ENCODE measurements around the gene GRIN3A.

GRCh38 chr9:101711330-101711941, 27.0 kb downstream of the GRIN3A start:
- TF ChIP-seq ZNF274 (IDR thresholded peaks at IDR 0.05; ENCODE audit: low read depth, low read length) (no peak), YY1 (IDR thresholded peaks at IDR 0.05; ENCODE audit: insufficient read depth, insufficient read length) (no peak), SUZ12 (IDR thresholded peaks at IDR 0.05; ENCODE audit: extremely low read depth, insufficient read depth, insufficient read length) (no peak)

Measured in NT2/D1 (cell line).